ENCODE results near the gene LCN2. TPM values are rescaled to one million over a fixed set of nuclear protein-coding genes. Genes with fewer than 3 reads are reported as not detected.

Gene LCN2
- total and polyA plus RNA-seq, 9 of the 15 experiments (the other 6 are each of a cell fraction or from before 2014, with no cell fraction given): 0.10 to 1.2 (median 0.44) TPM; not detected in 1

DNA sequence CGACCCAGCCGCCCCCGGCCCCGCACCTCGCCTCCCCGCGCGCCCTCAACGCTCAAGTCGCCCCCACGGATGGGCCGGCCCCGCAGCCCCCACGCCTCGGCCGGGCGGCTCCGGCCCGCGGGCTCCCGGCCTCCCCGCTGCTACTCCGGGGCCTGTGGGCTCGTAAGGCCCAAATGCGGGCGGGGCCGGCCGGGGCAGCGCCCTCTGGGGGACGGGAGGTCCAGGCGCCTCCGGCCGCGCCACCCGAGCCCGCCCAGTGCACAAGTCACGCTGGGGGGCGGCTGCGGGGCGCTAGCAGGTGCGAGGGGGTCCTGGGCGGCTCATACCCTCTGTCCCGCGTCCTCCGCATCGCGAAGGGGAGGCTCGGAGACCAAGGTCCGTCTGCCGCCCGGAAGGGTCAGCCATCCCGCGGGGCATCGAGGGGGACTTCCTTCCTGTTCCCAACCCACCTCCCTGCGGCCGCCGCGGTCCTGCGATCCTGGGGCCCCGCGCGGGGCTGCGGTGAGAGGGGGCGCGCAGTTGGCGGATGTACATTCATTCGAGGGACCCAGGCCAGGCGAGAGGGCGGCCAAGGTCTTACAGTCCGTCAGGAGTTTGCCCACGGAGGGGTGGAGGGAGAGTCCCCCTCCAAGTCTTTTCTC, 42.3 kb downstream of the LCN2 start, which contains the start of gene CIZ1 (continued):
- TF ChIP-seq ZNF134 (CRISPR knock-in tag; conservative IDR thresholded peaks at IDR 0.05): 0 out of 2 replicates have a peak, but pooled peaks have one; percentile 8
- TF ChIP-seq, protein P1, sequence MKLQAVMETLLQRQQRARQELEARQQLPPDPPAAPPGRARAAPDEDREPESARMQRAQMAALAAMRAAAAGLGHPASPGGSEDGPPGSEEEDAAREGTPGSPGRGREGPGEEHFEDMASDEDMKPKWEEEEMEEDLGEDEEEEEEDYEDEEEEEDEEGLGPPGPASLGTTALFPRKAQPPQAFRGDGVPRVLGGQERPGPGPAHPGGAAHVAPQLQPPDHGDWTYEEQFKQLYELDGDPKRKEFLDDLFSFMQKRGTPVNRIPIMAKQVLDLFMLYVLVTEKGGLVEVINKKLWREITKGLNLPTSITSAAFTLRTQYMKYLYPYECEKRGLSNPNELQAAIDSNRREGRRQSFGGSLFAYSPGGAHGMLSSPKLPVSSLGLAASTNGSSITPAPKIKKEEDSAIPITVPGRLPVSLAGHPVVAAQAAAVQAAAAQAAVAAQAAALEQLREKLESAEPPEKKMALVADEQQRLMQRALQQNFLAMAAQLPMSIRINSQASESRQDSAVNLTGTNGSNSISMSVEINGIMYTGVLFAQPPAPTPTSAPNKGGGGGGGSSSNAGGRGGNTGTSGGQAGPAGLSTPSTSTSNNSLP (IDR thresholded peaks at IDR 0.05; ENCODE audit: borderline replicate concordance, low read depth, low read length): peak; percentile 25; the same call in 1 of the 2 replicates
- peak; percentile 68 for TF ChIP-seq CHD1 (IDR thresholded peaks at IDR 0.05; ENCODE audit: low read length)
- no peak for TF ChIP-seq RB1 (IDR thresholded peaks at IDR 0.05; ENCODE audit: low read depth)
- TF ChIP-seq CGGBP1 (CRISPR knock-in tag; IDR thresholded peaks at IDR 0.05): no peak
- TF ChIP-seq SIN3B (IDR thresholded peaks at IDR 0.05; ENCODE audit: low read depth): no peak
- TF ChIP-seq KAT2B (IDR thresholded peaks at IDR 0.05; ENCODE audit: low read depth, low read length): peak; percentile 81
- peak; percentile 96 to 100 for TF ChIP-seq MAZ (CRISPR knock-in tag; conservative IDR thresholded peaks at IDR 0.05 in 1 of 2, IDR thresholded peaks at IDR 0.05 in 1 of 2)
- peak; percentile 95 for TF ChIP-seq KDM5B (IDR thresholded peaks at IDR 0.05; ENCODE audit: insufficient replicate concordance, low read depth, low read length)
- TF ChIP-seq ZKSCAN1 (IDR thresholded peaks at IDR 0.05; ENCODE audit: low read depth, low read length): peak; percentile 48; the same call in 1 of the 2 replicates
- no peak for TF ChIP-seq ZFP1 (CRISPR knock-in tag; IDR thresholded peaks at IDR 0.05)
- TF ChIP-seq USF1 (CRISPR knock-in tag; IDR thresholded peaks at IDR 0.05): no peak
- peak; percentile 59 for TF ChIP-seq EP300 (IDR thresholded peaks at IDR 0.05; ENCODE audit: low read length)
- no peak for TF ChIP-seq SP1 (CRISPR knock-in tag; IDR thresholded peaks at IDR 0.05)
- peak; percentile 56; the same call in 1 of the 2 replicates for TF ChIP-seq DMBX1 (CRISPR knock-in tag; IDR thresholded peaks at IDR 0.05; ENCODE audit: borderline replicate concordance)
- peak; percentile 65 for TF ChIP-seq ZNF239 (CRISPR knock-in tag; IDR thresholded peaks at IDR 0.05)
- TF ChIP-seq ZNF561 (CRISPR knock-in tag; conservative IDR thresholded peaks at IDR 0.05): no peak
- peak; percentile 79; the same call in 1 of the 2 replicates for TF ChIP-seq ZNF280B (CRISPR knock-in tag; IDR thresholded peaks at IDR 0.05)
- TF ChIP-seq TAL1 (IDR thresholded peaks at IDR 0.05): no peak
- TF ChIP-seq WHSC1 (IDR thresholded peaks at IDR 0.05; ENCODE audit: low read length): no peak
- TF ChIP-seq TCF15 (CRISPR knock-in tag; IDR thresholded peaks at IDR 0.05): 0 out of 2 replicates have a peak, but pooled peaks have one; percentile 42
- TF ChIP-seq ETV1 (tag; conservative IDR thresholded peaks at IDR 0.05; ENCODE audit: low read depth): peak; percentile 86
- TF ChIP-seq NCOA2 (IDR thresholded peaks at IDR 0.05; ENCODE audit: partially characterized antibody in 2 of 2): no peak
